Skeletal muscle cell (primary cell): ENCODE results near the gene CTNNA3.

ENCODE experiments used
- DNase-seq: peaks from one replicate; pipeline ENCODE4 v3.0.0-alpha.2; 2010; ENCODE audit warnings: low read depth
- H3K4me3 ChIP-seq: 2 replicates; pipeline ENCODE4 v1.5.1; 2011; ENCODE audit warnings: low read depth, mild to moderate bottlenecking, control low read depth, low read length, moderate library complexity

The CTNNA3 gene

DNA sequence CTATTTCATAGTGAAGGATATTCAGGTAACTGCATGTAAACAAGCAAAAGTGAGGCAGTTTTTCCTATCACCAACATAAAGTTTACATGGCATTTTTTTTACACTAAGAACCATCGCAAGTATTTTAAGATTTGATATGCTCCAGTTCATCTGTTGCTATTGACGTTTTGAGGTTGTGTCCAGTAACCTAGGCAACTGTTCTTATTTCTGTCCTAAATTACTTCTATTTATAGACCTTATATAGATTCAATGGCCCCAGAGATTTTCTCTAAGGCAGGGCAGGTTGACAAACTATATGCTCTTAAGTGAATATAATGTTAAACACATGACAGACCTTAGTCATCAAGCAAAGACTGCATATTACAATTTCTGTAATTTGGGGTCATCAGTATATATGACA lies 1600.4 kb downstream of the CTNNA3 start:
- no peak overlapping the region for H3K4me3 ChIP-seq
- DNase-seq: no peak

DNA sequence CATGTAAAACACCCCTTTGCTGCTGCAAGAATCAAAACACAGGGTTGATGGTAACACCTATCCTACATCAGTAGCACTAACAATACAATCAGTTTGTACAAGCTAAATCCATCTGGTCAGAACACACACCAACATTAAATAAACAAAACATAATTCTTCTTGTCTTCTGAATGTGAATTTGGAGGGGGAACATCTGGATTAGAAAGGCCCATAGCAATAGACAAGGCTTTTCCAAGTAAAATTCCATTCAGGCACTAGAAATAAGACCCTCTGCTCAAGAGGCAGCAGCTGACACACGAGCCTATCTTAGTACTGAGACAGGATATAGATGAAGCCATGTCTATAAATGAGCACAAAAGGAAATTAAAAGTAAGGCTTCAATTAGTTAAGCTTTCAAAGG lies 1610.1 kb downstream of the CTNNA3 start:
- H3K4me3 ChIP-seq: no peak overlapping the region
- no peak for DNase-seq

DNA sequence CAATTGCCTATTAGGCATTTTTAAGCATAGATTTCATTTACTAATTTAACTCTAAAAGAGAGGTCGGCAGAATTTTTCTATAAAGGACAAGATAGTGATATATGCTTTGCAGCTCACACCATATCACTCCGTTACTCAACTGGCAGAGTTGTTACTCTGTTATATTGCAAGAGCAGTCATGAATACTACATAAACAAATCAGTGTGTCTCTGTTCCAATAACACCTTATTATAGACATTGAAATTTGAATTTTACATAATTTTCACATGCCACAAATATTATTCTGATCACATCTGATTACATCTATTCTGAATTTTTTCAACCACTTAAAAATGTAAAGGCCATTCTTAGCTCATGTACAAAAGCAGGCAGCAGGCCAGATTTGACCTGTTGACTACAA lies 1624.1 kb downstream of the CTNNA3 start:
- H3K4me3 ChIP-seq: no peak overlapping the region
- DNase-seq: no peak

DNA sequence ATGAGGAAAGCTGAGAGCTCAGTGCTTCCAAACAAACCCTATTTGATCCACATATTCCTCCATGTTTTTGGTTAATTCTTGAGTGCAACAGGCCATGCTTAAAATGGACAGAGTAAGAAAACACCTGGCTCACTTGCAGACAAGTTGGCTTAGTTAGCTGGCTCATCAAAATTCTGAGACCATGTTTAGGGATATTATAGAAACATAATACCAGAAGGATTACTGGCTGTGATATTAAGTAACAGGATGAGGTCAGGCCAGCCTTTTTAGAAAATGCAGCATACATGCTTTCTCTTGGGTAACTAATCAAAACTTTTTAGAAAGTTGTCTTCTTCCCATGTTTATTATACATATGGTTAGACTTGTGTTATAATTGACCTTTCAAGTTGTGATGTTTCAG lies 1637.4 kb downstream of the CTNNA3 start:
- DNase-seq: no peak
- no peak overlapping the region for H3K4me3 ChIP-seq

DNA sequence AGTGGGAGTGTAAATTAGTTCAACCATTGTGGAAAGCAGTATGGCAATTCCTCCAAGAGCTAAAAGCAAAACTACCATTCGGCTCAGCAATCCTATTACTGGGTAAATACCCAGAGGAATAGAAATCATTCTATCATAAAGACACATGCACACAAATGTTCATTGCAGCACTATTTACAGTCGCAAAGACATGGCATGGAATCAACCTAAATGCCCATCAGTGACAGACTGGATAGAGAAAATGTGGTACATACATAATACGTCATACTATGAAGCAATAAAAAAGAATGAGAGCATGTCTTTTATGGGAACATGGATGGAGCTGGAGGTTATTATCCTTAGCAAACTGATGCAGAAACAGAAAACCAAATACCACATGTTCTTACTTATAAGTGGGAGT lies 1646.7 kb downstream of the CTNNA3 start:
- no peak overlapping the region for H3K4me3 ChIP-seq
- DNase-seq: no peak

DNA sequence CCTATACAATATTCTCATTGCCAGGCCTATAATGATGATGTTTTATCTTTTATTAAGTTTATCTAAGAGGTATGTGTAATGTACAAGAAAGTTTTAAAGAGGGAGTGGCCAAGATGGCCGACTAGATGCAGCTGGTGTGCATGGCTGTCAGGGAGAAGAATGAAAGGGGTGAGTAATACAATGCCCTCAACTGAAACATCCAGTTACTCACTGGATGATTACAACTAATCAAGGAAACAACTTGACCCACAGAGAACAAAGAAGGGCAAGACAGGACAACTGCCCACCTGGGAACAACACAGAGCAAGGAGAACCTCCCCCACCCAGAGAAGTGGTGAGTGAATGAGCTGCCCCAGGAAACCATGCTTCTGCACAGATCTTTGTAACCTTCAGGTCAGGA lies 1650.1 kb downstream of the CTNNA3 start:
- no peak overlapping the region for H3K4me3 ChIP-seq
- no peak for DNase-seq

DNA sequence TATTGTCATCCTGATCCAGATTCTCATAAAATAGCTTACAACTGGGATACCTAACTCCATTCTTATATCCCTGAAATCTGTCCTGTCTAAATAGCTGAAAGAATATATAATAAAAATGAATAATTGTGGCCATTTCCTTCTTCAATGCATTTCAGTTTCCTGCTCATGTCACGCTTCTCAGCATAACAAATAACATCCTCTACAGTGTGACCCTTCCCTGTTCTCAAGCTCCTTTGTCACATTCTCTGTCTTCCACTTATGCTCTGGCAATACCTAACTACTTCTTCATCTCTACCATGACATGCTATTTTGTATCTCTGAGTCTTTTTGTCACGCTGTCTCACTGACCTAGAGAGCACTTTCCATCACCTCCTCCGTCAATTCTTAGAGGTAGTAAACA lies 1654.2 kb downstream of the CTNNA3 start:
- H3K4me3 ChIP-seq: no peak overlapping the region
- DNase-seq: no peak

DNA sequence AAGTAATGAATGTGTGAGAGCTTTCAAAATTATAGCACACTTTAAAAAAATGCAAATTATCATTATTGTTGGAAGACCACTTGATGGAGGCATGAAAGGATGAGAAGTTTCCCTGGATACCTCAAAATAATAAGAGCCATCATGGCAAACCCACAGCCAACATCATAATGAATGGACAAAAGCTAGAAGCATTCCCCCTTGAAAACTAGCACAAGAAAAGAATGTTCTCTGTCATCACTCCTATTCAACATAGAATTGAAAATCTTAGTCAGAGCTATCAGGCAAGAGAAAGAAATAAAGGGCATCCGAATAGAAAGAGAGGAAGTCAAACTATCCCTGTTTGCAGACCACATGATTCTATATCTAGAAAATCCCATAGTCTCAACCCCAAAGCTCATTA lies 1657.4 kb downstream of the CTNNA3 start:
- H3K4me3 ChIP-seq: no peak overlapping the region

DNA sequence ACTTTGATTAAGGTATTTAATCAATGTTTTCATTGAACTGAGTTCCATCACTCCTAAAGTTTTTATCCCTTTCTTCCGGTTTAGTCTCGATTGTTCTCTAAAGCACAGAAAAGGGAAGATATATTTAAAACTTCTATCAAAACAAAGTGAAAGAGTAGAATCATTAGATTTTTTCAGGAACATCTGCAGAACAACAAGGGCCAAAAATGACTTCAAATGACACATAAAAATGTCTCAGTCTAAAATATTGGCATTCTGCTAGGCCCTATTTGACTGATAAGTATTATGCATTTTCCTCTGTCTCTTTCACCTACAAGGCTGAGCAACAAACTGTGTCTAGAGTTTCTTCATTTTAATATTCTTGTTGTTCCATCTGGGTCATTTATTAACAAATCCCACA lies 1669.7 kb downstream of the CTNNA3 start:
- no peak overlapping the region for H3K4me3 ChIP-seq
- no peak for DNase-seq

More for the DNA sequence above, 1657.4 kb downstream of the CTNNA3 start:
- DNase-seq: no peak

DNA sequence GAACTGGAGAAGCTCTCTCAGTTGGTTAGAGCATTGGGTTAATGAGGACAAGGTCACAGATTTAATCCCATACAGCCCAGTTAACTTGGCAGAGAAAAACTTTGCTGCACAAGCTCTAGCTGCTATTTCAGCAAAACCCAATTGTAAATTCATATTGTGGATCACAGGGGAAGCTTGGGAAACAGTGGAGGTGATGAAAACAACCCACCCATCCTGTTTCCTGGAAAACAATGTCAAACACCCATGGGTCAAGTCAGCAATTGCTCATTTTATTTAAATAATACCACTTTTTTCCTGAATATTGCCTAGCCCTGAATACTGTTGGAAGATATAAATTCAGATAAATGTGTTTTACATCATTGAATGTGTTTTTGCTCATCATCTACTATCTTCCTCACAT lies 1670.8 kb downstream of the CTNNA3 start:
- H3K4me3 ChIP-seq: no peak overlapping the region
- DNase-seq: no peak

DNA sequence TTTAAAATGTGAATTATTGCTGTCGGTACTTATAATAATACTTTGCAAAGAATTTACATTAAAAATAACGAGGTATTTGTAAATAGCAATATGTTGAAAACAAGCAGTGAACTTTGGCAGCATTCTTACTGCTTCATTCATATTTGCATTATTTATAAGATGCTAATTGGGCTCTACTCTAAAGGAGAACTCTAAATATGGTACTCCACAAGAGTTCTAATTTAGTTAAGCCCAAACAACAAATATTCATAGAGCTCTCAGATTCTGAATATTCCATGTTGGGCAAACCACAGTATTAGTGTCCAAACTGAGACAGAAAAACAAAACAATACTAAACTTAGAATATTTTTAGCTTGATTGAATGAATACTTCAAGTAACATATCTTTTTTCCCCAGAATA lies 1674.6 kb downstream of the CTNNA3 start:
- H3K4me3 ChIP-seq: no peak overlapping the region
- no peak for DNase-seq

DNA sequence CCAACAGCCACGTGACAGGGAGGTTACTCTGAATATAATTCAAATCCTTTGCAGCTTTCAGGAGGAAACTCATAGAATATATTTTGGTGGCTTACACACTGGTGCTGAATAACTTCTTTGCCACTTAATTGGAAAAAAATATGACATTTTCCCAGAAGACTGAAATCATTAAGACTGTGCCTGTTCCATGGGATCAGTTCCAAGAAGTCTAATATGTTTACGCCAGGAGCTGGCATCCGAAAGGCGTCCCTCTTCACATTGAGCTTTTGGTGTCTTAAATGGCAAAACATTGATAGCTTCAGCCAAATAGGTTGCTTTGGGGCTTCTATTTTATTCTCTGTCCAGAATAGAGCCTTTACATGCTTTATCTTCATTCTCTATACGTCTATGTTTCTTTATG lies 1687.8 kb downstream of the CTNNA3 start:
- no peak overlapping the region for H3K4me3 ChIP-seq
- no peak for DNase-seq

DNA sequence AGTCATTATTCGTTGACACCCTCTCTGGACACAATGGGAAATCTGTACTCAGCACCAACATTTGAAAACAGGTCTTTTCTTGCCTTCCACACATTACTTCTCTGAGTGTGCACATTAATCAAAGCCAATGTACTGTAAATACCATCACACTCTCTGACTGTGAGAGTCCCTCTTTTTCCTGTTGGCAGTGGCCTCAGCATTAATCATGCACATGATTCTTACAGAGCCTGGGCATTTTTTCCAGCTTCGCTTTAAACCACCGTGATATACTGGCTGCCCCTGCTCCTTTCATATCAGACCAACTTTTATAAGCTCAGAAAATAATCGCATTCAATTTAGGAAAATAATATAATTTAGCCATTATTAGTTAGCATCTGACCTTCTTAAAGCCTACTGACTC lies 1689.6 kb downstream of the CTNNA3 start:
- DNase-seq: no peak
- no peak overlapping the region for H3K4me3 ChIP-seq

DNA sequence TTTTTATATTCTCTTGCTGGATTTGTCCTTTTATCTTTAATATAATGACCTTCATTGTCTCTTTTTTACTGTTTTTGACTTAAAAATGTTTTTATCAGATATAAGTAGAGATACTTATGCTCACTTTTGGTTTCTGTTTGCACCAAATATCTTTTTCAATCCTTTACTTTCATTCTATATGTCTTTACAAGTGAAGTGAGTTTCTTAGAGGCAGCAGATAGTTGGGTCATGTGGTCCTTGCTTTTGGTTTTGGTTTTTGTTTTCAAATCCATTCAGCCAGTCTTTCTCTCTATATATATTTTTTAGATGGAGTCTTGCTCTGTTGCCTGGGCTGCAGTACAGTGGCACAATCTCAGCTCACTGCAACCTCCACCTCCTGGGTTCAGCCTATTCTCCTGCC lies 1702.5 kb downstream of the CTNNA3 start:
- H3K4me3 ChIP-seq: no peak overlapping the region
- no peak for DNase-seq

DNA sequence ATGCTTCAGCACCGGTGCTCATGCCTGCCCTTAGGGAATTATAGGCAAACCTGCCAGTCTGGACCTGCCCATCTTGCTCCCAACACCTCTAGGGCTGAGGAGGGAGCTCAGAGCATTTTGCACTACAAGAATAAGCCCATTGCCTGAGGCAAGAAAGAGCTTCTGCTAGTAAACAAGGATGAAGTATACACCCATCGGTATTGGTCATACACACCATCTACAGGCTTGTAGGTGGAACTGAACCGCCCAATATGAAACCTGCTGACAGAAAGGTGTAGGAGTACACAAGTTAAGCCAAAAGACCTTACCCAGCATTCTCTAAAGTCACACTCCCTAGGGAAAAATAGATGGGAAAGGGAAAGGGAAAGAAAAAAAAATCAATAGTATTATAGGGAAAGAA lies 1727.1 kb downstream of the CTNNA3 start:
- no peak overlapping the region for H3K4me3 ChIP-seq
- DNase-seq: no peak

DNA sequence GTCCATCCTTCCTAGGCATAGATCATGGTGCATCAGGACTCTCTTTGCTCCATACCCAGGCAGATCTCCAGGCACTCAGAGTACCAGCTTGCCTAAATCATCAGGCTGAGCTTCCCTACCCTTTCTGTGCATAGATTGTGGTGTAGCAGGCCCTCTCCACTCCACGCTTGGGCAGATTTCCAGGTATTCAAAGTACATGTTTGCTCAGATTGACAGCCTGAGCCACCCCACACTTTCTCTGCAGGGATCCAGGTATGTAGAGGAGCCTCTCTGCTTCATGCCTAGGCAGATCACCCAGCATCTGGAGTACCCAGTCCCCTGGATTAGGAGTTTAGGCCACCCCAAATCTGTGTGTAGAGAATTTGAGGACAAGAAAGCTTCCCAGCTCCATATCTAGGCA lies 1727.6 kb downstream of the CTNNA3 start:
- no peak overlapping the region for H3K4me3 ChIP-seq
- DNase-seq: no peak

DNA sequence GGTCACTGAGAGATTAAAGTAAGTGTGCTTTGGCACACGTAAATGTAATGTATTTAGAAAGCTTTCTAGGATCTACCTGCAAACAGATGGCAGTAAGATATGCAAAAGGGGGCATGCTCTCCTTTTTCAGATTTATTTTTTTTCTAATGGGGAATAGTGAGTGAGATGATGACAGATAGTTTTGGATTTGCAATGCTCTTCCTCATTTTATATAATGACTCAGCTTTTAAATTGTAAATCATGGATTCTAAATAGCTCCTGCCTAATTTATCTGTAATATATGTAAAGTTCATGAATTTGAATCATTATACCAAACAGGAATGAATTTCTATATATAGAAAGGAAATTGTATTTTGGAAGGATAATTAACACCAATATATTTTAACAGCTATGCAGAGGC lies 1731.8 kb downstream of the CTNNA3 start:
- H3K4me3 ChIP-seq: no peak overlapping the region
- DNase-seq: no peak

DNA sequence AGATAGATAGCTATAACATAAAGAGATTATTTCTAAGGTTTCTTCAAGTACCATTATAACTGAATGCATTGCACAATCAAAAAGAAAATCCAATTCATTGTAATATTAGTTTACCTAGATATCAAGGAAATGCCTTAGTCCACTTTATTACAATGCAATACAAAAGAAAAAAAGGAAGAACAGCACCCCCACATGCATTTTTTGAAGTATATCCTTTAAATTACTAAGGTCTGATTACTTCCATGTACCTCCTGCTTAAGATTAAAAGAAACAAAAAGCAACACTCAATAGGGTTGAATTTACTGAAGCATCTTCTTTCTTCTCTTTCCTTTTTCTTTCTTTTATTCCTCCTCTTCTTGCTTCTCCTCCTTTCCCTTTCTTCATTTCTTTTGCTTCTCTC lies 1743.9 kb downstream of the CTNNA3 start:
- no peak overlapping the region for H3K4me3 ChIP-seq
- no peak for DNase-seq

DNA sequence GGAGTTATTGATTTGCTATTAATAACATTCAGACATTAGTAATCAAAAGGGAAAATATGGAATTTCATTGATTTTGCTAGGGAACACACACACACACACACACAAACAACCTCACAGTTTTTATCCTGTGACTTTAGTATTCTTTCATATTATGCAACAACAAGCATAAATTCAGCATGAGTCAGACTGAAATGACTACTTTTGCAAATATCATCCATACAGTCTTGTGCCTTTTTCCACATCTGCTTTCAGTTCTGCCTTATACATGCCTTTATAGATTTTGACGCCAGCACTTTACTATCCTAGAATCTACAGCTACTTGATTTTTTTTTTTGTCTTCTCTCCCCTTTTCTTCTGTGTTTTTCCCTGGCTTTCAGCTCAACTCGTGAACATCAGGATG lies 1745.9 kb downstream of the CTNNA3 start:
- no peak for DNase-seq
- no peak overlapping the region for H3K4me3 ChIP-seq

DNA sequence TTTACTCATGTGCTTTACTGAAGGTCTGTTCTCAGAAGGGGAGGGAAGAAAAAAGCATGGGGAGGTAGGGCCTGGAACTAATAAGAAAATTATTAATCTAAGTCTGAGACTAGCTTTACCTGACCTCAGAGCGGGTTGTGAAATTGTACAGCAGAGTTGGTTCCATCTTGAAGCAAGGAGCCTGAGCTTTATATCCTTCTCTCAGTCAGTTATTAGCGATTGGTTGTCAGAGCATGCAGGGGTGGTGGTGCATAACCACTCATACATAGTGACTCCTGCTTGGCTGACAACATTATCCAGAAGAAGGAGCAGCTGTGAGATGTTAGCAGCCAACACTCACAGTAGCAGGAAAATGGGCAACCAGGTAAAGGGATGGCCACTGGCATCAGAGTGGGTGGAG lies 1746.5 kb downstream of the CTNNA3 start:
- no peak for DNase-seq
- H3K4me3 ChIP-seq: no peak overlapping the region

DNA sequence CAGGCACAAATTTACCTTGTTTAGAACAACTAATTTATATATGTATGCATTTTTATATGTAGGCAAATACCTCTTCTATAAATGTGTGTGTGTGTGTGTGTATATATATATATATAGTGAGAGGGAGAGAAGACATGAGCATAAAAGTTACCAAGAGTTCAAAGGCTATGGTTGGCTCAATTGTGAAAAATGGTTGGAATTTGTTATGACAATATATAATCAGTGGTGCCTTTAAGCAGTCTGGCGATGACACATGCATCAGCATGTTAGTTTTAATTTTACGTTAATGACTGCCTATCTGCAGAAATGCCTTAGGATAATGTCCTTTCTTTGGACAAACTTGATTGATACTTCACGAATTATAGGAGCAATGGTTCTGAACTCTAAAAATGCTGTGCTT lies 1750.9 kb downstream of the CTNNA3 start:
- no peak for DNase-seq
- H3K4me3 ChIP-seq: no peak overlapping the region

DNA sequence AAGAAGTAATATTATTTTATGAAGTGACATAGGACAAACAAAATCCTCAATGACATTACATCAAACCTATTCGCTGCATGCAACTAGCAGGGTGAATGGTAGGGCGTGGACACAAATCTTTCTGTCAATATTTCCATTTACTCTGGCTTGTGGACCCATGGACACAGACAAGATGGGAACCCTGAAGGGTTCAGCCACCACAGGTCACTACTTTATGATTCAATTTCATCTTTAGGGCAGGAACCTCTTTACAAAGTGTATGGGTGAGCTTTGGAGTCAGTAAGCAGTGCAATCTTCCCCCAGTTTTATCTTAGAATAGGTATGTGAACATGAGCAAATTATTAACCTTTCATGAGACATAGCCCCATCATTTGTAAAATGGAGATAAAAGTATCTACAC lies 1752.5 kb downstream of the CTNNA3 start:
- H3K4me3 ChIP-seq: no peak overlapping the region
- no peak for DNase-seq
